SU-DHL-6 (cell line): Measurements from ENCODE around the gene TMEM229B.

Experiments used
- H2AFZ ChIP-seq: fragments of 200-600 bp; sonication (generic); 2 replicates; pipeline ENCODE4 v1.6.1; 2014; ENCODE audit warnings: low read depth, mild to moderate bottlenecking, moderate library complexity, mixed read lengths, antibody characterized with exemption, low read length; ENCODE audit not compliant: severe bottlenecking
- H3F3A ChIP-seq: fragments of 200-600 bp; shearing (Covaris generic); 2 replicates; pipeline ENCODE4 v1.6.0; 2016; ENCODE audit warnings: antibody characterized with exemption, mild to moderate bottlenecking; ENCODE audit not compliant: insufficient read depth
- H3K27ac ChIP-seq: fragments of 200-600 bp; sonication (generic); 2 replicates; pipeline ENCODE4 v1.5.1; 2016; ENCODE audit warnings: low read depth, mild to moderate bottlenecking, low read length, moderate library complexity, mixed read lengths
- H3K27me3 ChIP-seq: fragments of 200-600 bp; sonication (generic), shearing (Covaris generic); 2 replicates; pipeline ENCODE4 v1.6.0; 2014; ENCODE audit warnings: mild to moderate bottlenecking, low read length
- H3K36me3 ChIP-seq: fragments of 200-600 bp; sonication (generic); 2 replicates; pipeline ENCODE4 v1.6.1; 2014; ENCODE audit warnings: mild to moderate bottlenecking, low read length, mixed read lengths
- H3K4me2 ChIP-seq: fragments of 300-600, 200-600 bp; shearing (Covaris generic), sonication (generic); 2 replicates; pipeline ENCODE4 v1.6.0; 2014; ENCODE audit warnings: low read length, low read depth, mild to moderate bottlenecking; ENCODE audit not compliant: poor library complexity, severe bottlenecking
- H3K4me3 ChIP-seq: fragments of 200-600 bp; sonication (generic); 2 replicates; pipeline ENCODE4 v1.5.1; 2014; ENCODE audit warnings: antibody characterized with exemption, low read length, mild to moderate bottlenecking, mixed read lengths; ENCODE audit not compliant: insufficient read depth, poor library complexity, severe bottlenecking
- H3K79me2 ChIP-seq: fragments of 200-600 bp; sonication (generic); 2 replicates; pipeline ENCODE4 v1.6.1; 2014; ENCODE audit warnings: mild to moderate bottlenecking, low read length, moderate library complexity; ENCODE audit not compliant: insufficient read depth
- H3K9ac ChIP-seq: fragments of 200-600 bp; sonication (generic); 2 replicates; pipeline ENCODE4 v1.7.0; 2014; ENCODE audit warnings: mild to moderate bottlenecking, low read length
- H3K9me2 ChIP-seq: fragments of 200-600 bp; sonication (generic); replicated peaks from 2 replicates; pipeline ENCODE4 v1.6.1; 2014; ENCODE audit warnings: low read length; ENCODE audit not compliant: insufficient read depth
- H3K9me3 ChIP-seq: fragments of 200-600 bp; sonication (generic); 2 replicates; pipeline ENCODE4 v1.6.1; 2014; ENCODE audit warnings: low read length, mixed read lengths; ENCODE audit not compliant: insufficient read depth
- H4K20me1 ChIP-seq: fragments of 200-600 bp; sonication (generic); 2 replicates; pipeline ENCODE4 v1.6.1; 2014; ENCODE audit warnings: low read depth, mild to moderate bottlenecking, antibody characterized with exemption, low read length, moderate library complexity, mixed read lengths
- CTCF ChIP-seq: fragments of 200-600 bp; sonication (generic); IDR thresholded peaks from one replicate; pipeline ENCODE4 v1.5.1; 2017; ENCODE audit warnings: antibody characterized with exemption, mild to moderate bottlenecking, low read length, moderate library complexity; ENCODE audit not compliant: insufficient read depth, poor library complexity, severe bottlenecking
- EZH2phosphoT487 ChIP-seq: fragments of 200-600 bp; sonication (generic), shearing (Covaris generic); conservative IDR thresholded peaks from 2 replicates; pipeline ENCODE4 v1.6.1; 2018; ENCODE audit warnings: mild to moderate bottlenecking, antibody characterized with exemption, low read length, moderate library complexity, mixed read lengths

TMEM229B gene

GRCh38 chr14:67429510-67430205 lies 58.9 kb downstream of the TMEM229B start:
- no peak overlapping the region for H3K27ac ChIP-seq
- no peaks in the 10 kb centered on the region for H3F3A ChIP-seq
- H3K36me3 ChIP-seq = no peaks in the 10 kb centered on the region
- TF ChIP-seq CTCF (no peak), EZH2phosphoT487 (no peak)
- no peak overlapping the region for H3K9ac ChIP-seq
- no peaks in the 10 kb centered on the region for H3K79me2 ChIP-seq
- H2AFZ ChIP-seq = no peak overlapping the region
- H4K20me1 ChIP-seq = no peaks in the 10 kb centered on the region
- H3K4me2 ChIP-seq = no peak overlapping the region
- no peak overlapping the region for H3K4me3 ChIP-seq
- H3K27me3 ChIP-seq = no peaks in the 10 kb centered on the region
- no peaks in the 10 kb centered on the region for H3K9me2 ChIP-seq
- H3K9me3 ChIP-seq = no peaks in the 10 kb centered on the region

DNA sequence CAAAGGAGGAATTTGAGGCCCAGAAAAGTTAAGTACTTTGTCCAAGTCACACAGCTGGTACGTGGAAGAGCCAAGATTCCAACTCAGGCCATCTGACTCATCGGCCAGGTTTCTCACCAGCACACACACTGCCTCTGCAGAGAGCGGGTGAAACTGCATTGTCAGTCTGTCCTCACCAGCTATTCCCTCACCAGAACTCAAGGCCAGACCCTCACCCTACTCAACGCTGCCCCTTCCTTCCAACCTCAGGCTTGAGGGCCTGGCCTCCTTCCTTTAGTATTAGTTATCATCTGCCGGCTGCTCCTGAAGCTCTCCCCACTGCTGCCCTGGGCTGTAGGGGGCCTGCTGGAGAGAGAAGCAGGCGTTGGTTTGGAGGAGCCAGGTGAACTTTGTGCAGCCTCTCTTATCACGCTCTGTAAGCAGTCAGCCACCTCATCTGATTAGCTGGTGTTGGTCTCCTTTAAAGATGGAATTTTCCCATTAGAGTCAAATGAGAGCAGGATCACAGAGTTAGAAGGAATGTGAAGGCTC lies 60.0 kb downstream of the TMEM229B start:
- H3K79me2 ChIP-seq = no peaks in the 10 kb centered on the region
- H3K27ac ChIP-seq = no peak overlapping the region
- TF ChIP-seq CTCF (no peak), EZH2phosphoT487 (no peak)
- H3K9ac ChIP-seq = no peak overlapping the region
- H3K4me3 ChIP-seq = no peak overlapping the region
- no peaks in the 10 kb centered on the region for H3K9me2 ChIP-seq
- no peaks in the 10 kb centered on the region for H4K20me1 ChIP-seq
- H3K9me3 ChIP-seq = no peaks in the 10 kb centered on the region
- no peaks in the 10 kb centered on the region for H3F3A ChIP-seq
- H3K27me3 ChIP-seq = no peaks in the 10 kb centered on the region
- no peak overlapping the region for H2AFZ ChIP-seq
- H3K36me3 ChIP-seq = no peaks in the 10 kb centered on the region
- H3K4me2 ChIP-seq = no peak overlapping the region

DNA sequence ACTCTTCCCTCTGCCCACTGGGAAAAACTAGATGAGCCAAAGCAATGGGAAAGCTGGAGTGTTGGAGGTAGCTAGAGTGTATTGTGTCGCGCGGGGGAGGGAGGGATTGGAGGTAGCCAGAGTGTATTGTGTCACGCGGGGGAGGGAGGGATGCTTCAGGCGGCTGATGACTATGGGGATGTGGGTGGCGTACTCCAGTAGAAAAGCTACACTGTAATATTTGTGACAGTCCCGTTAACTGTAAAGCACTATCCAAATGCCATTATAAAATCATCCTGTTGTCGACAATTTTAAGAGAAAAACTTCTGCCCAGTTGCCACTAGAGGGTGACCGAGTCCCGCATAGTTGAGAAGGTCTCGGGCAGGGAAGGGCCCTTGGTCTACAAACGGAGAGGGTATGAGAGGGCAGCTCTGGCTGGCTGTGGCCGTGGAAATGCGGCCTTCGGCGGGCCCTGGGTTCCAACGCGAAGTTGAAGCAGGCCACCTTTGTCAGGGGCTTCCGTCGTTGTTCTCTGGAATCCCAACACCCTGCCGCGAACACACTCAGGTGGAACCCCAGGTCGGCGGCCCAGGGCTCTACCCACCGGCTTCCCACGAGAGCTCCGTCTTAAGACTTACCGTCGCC lies 61.4 kb downstream of the TMEM229B start:
- Histone ChIP-seq H3K4me2 (no peak overlapping the region), H3F3A (no peaks in the 10 kb centered on the region), H3K4me3 (no peak overlapping the region), H3K27me3 (no peaks in the 10 kb centered on the region), H4K20me1 (no peaks in the 10 kb centered on the region), H3K27ac (no peak overlapping the region), H3K9ac (no peak overlapping the region), H3K9me3 (no peaks in the 10 kb centered on the region), H3K9me2 (no peaks in the 10 kb centered on the region), H3K79me2 (no peaks in the 10 kb centered on the region), H3K36me3 (no peaks in the 10 kb centered on the region), H2AFZ (no peak overlapping the region)
- TF ChIP-seq EZH2phosphoT487 (no peak), CTCF (peak; percentile 70)
